Stimulated activated CD8-positive, alpha-beta memory T cell treated with anti-CD3 and anti-CD28 coated beads, Interleukin-15, amount 100 ng/mL, for 24 hours (primary cell): ENCODE results near the gene ARHGAP10.

Experiments used
- DNase-seq: peaks from one replicate; pipeline ENCODE4 v3.0.0-alpha.2; 2020; ENCODE audit warnings: low read depth

ARHGAP10 gene

DNA sequence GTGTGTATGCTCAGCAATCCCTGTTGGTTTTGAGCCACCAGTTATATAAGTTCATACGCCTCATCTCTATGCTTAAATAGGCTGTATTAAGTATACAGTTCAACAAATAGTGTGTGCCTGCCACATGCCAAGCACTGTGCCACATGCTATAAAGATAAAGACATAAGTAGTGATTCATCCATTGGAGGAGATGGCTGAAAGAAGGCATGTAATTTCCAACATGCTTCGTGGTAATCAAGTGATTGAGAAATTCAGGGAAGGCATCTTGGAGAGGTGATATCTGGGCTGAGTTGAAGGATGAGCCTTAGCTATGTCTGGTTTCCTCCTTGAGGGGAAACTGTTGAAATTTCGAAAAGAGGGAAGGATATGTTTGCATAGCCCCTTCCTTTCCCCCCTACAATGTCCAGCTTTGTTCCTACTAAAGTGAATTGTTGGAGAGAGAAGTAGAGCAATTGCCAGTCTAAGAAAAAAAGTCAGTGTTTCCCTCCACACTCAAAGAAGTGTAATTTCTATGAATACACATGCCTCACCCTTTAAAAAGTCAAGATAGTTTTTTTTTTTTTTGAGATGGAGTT, 96.5 kb downstream of the ARHGAP10 start:
- DNase-seq = no peak

DNA sequence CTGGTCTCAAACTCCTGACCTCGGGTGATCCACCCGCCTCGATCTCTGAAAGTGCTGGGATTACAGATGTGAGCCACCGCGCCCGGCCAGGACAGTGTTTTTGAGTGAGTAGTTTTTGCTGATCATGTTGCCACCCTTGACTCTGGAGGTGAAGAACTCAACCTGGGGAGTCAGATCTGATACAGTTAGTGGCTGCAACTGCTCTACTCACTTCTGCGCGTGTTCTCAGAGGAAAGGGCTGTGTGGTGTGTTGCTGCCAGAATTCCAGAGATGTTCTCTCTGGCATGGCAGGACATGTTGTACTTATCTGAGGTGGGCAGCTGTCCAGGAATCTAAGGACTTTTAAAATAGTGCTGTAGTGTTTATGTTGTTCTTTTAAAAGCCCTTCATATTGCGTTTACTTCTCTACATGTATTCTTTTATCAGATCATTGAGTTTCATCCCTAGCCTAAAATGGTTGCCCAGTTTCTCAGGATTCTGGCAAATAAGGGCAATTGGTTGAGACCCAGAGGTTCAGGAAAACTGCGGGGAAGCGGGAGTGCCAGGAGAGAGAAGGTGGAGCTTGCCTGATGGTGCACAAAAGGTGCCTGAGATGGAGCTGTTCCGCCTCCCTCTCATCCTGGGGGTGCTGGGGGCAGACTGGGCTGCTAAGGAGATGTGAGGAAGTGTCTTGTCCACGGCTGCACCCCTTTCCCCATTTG, 97.7 kb downstream of the ARHGAP10 start:
- no peak for DNase-seq

GRCh38 chr4:147830102-147830463, 98.2 kb downstream of the ARHGAP10 start:
- no peak for DNase-seq

DNA sequence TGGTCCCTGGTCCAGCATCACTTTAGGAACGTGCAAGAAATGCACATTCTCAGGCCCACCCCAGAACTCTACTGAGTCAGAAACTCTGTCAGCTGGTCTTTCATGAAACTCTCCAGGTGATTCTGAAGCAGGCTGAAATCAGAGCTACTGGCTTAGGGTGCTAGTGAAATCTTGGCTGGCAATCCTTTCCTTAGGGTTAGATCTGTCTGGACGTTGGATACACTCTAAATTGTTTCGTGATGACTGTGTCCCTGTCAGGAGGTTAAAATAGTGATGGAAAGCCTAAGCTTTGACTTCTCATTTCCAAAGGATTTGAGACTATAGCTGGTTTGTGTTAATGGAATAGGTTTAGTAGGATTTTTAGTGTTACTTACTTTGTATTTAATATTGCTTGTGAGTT, 99.1 kb downstream of the ARHGAP10 start:
- DNase-seq = no peak

DNA sequence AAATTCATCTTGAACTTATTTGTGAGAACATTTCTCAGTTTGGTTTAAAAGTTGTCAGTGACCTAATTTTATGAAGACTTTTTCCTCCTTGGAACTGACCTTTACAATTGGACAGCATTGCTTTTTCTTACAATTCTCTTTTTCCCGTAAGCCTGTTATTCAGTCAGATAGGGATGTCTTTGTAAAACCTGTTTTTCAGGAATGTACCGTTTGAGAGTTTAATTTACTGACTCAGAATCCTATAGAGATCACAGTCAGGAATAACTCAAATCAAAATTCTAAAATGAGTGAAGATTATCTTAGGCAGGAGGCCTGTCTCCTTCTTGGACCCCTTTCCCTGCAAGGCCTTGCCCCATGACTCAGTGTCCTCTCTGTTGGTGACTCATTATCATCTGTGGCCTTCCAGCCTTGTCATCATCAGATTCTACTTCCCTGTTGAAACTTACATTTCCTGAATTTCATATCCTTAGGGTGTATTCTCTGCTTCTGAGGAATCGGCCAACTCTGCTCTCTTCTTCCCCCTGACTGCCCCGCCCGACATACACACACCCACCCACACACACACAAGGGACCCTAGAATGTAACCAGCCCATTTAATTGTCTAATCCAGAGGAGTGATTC, 99.8 kb downstream of the ARHGAP10 start:
- no peak for DNase-seq

DNA sequence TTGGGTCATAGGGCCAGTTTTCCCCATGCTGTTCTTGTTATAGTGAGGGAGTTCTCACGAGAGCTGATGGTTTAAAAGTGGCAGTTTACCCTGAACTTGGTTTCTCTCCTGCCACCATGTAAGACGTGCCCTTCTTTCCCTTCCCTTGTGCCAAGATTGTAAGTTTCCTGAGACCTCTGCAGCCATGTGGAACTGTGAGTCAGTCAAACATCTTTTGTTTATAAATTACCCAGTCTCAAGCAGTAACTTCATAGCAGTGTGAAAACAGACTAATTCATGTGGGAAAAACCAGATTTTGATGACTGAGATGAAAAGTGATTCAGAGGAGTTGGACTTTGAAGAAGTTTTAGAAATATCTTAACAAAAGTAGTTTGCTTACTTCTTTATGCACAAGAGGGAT, 101.4 kb downstream of the ARHGAP10 start:
- no peak for DNase-seq

- DNase-seq = no peak
Measured at GRCh38 chr4:147833741-147834140, 101.9 kb downstream of the ARHGAP10 start.

GRCh38 chr4:147834480-147834879, 102.6 kb downstream of the ARHGAP10 start:
- no peak for DNase-seq

- no peak for DNase-seq
Measured at GRCh38 chr4:147836807-147837206, 104.9 kb downstream of the ARHGAP10 start.

GRCh38 chr4:147837435-147837834, 105.5 kb downstream of the ARHGAP10 start:
- DNase-seq = no peak

DNA sequence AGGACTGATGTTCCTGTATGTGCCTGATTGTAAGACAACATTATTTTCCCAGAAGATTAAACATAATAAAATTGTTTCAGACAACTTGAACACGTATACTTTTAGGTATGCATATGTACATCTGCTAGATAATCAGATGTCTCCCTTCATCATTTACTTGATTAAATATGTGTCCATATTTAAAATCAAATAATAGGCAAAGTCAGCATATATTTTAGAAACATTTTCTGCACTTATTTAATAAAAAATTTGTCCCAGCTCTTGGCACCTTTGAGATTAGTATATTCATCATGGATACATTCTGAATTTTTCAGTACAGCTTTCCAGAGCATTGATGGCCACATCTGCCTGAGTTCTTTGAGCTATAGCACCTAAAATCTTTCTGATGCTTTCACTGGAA, 106.0 kb downstream of the ARHGAP10 start:
- DNase-seq = no peak

DNA sequence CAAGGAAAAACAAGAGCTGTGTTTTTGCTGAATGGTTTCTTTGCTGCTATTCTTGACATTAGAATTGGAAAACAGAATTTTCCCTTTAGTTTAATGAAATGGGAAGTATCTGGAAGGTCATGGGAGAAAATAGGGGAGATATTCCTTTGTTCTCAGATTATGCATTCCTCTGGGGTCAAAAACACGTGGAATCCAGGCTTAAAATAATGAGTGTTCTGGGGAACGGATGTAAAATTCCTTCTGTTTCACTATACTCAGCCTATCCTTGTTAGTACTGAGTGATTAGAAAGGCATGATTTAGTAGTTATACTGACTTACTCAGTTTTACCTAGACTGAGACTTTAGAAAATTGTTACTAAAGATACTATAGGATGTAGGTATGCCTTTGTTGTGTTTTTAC, 107.3 kb downstream of the ARHGAP10 start:
- DNase-seq = no peak

- DNase-seq = no peak
Measured at GRCh38 chr4:147839663-147840062, 107.8 kb downstream of the ARHGAP10 start.

DNA sequence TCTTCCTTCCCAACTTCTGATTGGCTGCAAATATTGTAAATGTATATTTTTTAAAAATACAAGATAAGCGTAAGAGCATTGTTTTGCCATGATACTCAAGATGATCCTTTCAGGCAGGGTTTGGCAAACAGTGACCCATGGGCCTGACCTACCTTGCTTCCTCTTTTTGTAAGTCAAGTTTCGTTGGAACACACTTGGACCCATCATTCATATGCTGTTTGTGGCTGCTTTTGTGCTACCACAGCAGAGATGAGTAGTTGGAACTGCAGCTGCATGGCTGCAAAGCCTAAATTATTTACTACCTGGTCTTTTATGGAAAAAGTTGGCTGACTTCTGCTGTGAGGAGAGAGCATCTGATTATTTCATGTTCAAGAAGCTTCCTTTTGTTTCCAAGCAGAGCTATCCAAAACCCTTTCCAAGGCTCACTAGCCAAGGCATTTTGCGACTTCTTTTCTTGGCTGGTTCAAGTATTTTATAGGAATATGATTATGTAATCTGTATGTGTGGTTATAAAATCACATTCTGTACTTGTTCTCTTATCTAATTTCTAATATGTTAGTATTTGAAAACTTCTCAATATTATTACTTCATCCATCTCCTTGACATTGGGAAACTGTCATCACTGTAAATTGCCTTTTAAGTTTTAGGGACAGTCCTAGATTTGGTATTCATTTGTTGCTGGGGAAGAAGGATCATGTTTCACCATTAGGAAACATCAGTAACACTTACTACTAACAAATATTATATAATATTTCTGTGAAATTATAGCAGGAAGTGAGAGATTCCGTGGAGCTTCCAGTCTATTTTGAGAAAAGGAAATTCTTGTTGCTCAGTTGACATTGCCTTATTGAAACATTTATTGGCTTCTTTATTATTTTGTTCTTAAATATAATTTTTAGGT, 109.2 kb downstream of the ARHGAP10 start:
- DNase-seq = no peak

DNA sequence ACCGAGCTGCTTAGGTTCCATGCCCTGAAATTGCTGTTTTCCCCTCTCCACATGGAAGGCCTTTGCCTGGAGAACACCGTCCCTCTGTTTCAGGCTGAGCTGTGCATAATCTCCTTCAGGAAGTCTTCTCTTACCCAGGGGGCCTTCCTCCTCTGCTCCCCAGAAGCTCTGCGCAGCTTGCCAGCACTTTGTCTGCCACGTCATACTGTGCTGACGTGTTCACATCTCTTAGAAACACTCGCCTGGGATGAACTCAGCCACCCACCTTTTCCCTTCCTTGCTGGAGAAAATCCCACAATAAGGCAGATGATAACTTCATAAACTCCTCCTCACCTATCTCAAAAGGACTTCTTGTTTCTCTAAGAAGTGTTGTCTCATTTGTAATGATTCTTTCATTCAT, 110.7 kb downstream of the ARHGAP10 start:
- DNase-seq = no peak

- DNase-seq = no peak
Measured at GRCh38 chr4:147843162-147843561, 111.3 kb downstream of the ARHGAP10 start.

DNA sequence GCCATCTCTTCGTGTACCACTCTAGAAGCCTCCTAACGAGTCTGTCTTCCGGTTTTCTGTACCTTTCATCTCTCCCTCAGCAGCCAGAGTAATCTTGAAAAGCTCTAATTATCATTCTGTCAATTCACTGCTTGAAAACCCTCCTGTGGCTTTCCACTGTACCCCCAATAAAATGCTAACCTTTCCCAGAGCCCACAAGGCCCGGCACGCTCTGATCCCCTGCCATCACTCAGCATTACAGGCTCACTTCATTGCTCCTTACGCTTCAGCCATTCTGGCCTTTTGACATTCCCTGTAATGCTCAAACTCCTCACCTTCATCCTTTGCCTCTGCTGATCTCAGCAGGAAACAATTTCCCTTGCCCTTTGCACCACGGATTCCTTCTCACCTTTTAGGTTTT, 112.9 kb downstream of the ARHGAP10 start:
- no peak for DNase-seq

GRCh38 chr4:147846318-147847155, 114.6 kb downstream of the ARHGAP10 start:
- no peak for DNase-seq

- DNase-seq = no peak
Measured at GRCh38 chr4:147847751-147848590, 116.1 kb downstream of the ARHGAP10 start.

DNA sequence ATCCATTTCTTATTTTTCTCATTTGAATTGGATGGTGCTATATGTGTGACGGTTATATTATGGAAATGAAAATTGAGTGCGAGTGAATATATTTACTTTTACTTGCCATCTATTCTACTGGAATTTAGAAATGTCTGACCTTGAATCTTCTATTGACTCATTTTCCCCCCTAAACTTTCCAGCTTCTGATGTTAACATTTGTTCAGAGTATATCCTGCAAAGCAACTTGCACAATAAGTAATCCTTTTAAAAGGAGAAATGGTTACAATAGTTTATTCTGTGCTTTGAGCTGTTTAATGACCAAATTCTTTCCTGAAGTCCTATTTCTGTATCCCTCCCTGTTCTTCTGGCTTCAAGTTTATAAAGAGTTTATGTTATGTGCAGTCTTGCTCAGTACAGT, 116.7 kb downstream of the ARHGAP10 start:
- no peak for DNase-seq

DNA sequence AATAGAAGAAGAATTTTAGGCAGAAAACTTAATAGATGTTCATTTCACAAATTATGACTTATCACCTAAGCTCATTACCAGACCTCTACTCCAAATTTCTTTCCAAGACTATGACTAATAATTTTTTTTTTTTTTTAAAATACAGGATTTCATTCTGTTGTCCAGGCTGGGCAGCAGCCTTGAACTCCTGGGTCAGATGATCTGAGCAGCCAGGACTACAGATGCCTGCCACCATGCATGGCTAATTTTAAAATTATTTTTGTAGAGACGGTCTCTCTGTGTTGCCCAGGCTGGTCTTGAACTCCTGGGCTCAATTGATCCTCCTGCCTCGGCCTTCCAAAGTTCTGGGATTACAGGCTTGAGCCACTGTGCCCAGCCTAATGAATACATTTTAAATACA, 119.2 kb downstream of the ARHGAP10 start:
- no peak for DNase-seq
